LoVo (cell line): ENCODE data around the gene KRTAP3-3.
A peak's percentile ranks its signal among the peaks of the same experiment; 100 is the strongest.
"Not testable (repeated sequence)": the region's sequence is repeated elsewhere in the genome, so short reads cannot be mapped to it uniquely, and the experiment has no call there.

ENCODE experiments used
- DNase-seq: peaks from one replicate; pipeline ENCODE4 v3.0.0-alpha.2; 2016; ENCODE audit warnings: low spot score

Gene KRTAP3-3

DNA sequence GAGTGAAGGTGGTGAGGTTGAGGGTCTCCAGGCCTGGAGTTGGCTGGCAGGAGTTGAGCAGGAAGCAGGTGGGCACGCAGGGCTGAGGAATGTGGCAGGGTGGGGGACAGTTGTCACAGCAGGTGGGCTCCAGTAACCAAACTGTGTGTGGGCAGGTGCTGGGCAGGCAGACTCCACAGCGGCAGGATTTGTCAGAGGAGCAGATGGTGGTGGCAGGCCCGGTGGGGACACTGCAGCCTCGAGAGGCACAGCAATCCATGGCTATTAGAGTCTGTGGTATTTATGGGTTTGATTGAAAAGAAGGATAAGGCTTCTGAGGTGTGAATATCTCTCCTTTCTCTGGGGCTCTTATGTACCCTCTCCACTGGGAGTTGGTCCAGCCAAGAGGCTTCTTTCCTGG, at the start of gene KRTAP3-3:
Gene KRTAP3-3 (minus strand): TSS at position 326 of the 400 bp plus-strand sequence. CDS start 67 bp downstream, at position 259.
- no peak for DNase-seq

DNA sequence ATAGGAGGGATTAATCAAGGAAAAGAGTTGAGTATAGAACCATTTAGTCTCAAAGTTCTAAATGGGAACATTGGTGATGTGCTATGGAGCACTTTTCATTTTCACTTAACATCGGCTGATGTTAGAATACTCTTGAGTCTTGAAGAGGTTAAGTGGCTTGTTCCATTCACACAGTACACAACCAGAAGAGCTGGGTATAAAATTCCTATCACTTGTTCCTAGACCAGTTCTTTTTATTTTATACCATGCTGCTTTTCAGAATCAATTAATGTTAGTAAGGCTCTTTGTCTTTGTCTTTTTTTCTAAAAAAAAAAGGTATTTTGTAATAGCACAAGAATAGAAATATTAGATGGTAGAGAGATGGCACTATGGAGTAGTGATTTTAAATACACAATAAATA, 49.0 kb upstream of the KRTAP3-3 start:
- DNase-seq, result no peak

- DNase-seq, result not testable (repeated sequence)
These were observed 47.0 kb upstream of the KRTAP3-3 start, which contains the start of gene KRTAP1-1 for GRCh38 chr17:41040783-41041571. KRTAP1-1 (minus strand) TSS chr17:41041450; CDS start chr17:41041397, 53 bp downstream.

- DNase-seq, result no peak
These were observed 43.9 kb upstream of the KRTAP3-3 start for GRCh38 chr17:41037853-41038350.

GRCh38 chr17:41034346-41034935, 40.5 kb upstream of the KRTAP3-3 start, which contains the start of gene KRTAP1-3:
KRTAP1-3 (minus strand) TSS chr17:41034874; CDS start chr17:41034821, 53 bp downstream.
- not testable (repeated sequence) for DNase-seq

DNA sequence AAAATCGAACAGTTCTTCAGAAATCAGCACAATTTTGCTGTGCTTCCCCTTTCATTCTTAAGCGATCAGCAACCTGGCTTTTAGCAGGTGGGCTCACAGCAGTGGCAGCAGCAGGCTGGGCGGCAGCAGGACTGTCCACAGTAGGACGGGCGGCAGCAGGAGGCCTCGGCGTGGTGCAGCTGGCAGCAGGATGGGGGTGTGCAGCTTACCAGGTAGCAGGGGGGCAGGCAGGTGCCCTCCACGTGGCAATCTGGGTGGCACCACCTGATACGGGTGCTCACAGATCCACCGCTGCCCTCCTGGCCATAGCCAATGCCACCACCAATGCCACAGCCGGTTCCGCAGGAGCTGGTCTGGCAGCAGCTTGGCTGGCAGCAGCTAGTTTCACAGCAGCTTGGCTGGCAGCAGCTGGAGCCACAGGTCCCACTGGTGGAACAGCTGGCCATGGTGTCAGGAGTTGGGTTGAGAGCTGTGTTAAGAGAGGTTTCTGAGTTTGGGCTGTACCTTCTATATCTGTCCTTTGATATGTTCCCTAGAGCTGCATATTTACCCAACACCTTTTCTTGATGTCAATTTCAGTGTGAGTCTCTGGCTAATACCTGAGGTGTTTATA, 35.8 kb upstream of the KRTAP3-3 start, which contains the start of gene KRTAP1-4:
Gene KRTAP1-4 (minus strand): TSS at position 563 of the 613 bp plus-strand sequence. CDS start 117 bp downstream, at position 446.
- no peak for DNase-seq

DNA sequence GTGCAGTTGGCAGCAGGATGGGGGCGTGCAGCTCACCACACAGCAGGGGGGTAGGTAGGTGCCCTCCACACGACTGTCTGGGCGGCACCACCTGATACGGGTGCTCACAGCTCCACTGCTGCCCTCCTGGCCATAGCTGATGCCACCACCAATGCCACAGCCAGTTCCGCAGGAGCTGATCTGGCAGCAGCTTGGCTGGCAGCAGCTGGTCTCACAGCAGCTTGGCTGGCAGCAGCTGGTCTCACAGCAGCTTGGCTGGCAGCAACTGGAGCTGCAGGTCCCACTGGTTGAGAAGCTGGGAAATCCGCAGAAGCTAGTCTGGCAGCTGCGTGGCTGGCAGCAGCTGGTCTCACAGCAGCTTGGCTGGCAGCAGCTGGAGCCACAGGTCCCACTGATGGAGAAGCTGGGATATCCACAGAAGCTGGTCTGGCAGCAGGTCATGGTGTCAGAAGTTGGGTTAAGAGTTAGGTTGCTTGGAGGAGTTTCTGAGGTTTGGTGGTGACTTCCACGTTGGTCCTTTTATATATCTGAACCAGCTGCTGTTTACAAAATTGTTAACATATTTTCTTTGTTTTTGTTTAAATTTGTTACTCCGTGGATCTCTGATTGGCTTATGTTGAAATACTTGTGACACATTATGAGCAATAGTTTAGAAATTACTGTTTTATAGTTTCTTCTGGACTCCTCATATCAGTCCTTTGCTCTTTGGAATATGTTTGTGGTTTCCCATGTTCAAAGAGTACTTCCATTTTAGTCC, 32.9 kb upstream of the KRTAP3-3 start, which contains the start of gene KRTAP1-5:
Gene KRTAP1-5 (minus strand): TSS at position 494 of the 757 bp plus-strand sequence. CDS start 53 bp downstream, at position 441.
- DNase-seq, result no peak

GRCh38 chr17:41024697-41025096, 30.7 kb upstream of the KRTAP3-3 start:
- no peak for DNase-seq

DNA sequence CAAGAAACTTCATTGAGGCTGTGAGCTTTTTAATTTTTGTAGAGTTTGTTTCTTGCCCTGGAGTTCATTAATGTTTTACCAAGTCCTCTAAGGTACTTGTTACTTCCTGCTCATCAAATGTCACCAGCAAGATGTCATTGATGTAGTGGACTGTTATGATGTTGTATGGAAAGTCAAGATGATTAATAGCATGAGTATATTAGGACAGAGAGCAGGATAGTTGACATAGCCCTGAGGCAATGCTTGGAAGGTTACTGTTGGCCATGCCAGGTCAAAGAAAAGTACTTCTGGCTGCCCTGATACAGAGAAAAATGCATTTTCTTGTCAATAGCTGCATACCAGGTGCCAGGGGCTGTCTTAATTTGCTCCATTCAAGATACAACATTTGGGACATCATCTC, 26.4 kb upstream of the KRTAP3-3 start:
- DNase-seq, result no peak

DNA sequence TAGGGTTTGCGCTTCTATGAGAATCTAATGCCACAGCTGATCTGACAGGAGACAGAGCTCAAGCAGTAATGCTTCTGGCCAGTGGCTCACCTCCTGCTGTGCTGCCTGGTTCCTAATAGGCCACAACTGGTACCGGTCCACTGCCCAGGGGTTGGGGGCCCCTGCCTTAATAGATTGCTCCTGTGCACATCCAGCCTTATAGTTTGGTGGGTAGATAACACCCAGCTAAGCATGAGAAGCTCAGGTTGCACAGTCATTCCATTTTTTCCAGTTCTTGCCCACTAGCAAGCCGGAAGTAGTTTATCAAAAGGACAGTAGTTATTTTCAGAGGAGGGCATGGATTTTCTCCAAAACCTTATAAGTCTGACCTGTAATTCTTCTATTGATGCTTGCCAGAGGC, 25.5 kb upstream of the KRTAP3-3 start:
- no peak for DNase-seq

DNA sequence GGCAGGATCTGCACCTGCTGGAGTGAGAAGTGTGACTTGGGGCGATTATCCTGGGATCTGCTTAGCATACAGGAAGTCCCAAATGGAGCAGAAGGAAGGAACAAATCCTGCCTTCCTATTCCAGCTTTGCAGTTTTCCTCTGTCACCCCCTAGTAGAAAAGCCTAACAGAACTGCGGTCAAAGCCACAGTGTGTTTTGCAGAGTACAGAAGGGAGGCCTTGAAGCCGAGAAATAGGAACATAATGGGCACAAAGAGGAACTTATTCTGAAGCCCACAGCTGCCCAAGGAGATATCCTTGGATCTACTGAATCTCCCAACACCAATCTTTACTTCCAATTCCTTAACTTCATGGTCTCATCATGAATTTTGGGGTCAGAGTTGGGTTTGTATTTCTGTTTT, 24.6 kb upstream of the KRTAP3-3 start:
- DNase-seq, result no peak

DNA sequence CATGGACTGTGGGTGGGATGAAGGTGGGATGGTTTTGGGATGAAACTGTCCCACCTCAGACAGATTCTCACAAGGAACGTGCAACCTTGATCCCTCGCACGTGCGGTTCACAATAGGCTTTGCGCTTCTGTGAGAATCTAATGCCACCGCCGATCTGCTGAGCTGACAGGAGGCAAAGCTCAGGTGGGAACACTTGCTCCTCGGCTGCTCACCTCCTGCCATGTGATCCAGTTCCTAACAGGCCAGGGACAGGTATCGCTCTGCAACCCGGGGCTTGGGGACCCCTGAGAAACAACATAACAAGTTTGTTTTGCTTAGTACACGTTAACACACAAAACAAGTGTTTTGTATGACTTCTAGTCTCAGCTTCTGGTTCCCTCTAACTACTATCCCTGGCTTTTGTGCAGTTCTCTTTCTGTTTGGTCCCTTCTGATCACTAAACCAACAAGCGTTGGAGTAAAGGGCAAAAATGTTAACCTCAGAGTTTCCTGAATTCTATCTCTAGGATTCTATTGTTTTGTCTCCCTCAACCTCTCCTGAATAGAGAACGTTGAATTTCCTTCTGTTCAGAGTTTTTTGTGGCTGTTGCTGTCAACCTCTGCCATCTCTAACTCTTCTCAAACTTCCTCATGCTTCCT, 22.7 kb upstream of the KRTAP3-3 start:
- DNase-seq, result no peak

DNA sequence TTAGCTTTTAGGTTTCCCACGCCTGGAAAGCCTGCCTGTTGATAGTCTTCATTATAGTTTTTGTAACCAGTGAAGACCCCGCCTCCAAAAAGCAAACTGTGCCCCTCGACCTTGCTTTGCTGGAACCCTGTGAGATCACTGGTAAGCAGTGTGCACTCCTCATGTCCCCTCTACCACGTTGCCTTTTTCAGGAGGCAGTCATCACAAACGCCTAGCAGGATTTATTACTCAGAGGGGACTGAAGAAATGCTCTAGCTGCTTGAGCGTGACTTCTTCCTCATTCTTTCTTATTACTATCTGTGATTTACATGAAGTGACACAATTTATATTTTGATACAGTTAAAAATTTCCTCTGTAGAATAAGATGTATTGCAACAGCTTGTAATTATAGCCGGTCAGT, 21.5 kb upstream of the KRTAP3-3 start:
- DNase-seq, result no peak

GRCh38 chr17:41013606-41014005, 19.6 kb upstream of the KRTAP3-3 start:
- DNase-seq, result no peak

DNA sequence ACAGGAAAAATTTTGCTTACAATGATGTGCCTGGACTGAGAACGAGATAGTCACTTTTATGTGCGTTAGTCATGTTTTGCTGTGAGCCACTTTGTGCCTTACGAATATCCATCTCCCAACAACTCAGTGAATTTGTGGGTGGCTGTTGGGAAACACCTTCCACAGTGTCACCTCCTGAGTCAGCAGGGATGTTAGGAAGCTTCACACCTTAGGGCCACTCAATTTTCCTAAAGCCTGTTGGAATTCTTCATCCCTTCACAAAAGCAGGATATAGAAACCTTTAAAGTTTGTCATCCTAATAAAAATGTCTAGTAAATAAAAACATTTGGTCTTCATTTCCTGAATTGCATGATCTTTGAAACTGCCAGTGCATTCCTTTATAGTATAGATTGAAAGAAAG, 19.2 kb upstream of the KRTAP3-3 start:
- peak; percentile 45 for DNase-seq

DNA sequence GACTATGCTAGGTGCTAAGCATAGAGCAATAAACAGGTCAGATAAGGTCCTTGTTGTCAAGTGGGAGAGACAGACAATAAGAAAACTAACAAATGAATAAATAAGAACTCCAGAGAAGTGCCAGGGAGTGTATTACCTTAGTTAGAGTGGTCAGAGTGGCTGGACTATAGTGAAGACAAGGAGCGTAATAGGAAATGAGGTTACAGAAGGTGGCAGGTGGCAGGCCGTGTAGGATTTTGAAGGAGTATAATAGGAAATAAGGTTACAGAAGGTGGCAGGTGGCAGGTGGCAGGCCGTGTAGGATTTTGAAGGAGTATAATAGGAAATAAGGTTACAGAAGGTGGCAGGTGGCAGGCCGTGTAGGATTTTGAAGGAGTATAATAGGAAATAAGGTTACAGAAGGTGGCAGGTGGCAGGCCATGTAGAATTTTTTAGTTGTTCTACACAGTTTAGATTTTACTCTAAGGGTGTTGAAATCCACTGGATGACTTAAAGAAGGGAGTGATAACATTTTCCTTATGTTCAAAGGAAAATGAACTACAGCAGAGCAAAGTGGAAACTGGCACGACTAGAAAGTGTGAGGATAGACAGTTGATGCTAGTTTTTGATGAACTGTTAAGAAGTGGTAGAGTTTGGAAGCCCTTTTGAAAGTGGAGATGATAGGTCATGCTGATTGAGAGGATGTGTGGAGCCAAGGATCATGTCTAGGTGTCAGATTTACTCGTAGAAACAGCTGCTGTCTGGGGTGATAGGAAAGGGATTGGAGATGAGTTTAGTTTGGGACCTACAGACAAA, 18.6 kb upstream of the KRTAP3-3 start:
- no peak for DNase-seq

DNA sequence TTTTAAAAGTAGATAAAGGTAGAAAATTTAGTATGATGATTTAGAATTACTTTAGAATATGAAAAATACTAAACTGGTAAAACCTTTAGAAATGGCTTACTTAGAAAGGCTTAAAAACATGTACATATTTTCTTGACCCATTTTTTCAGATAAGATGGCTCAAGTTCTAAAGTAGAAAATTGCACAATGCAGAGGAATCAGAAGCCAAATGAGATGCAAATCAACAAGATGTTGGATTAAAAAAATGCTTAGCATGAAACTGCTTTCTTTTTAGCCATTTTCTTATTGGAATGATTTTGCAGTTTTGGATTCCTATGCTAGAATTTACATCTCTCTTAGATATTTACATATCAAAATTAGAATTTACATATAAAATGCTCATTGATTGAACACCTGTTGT, 16.5 kb upstream of the KRTAP3-3 start:
- no peak for DNase-seq

- DNase-seq, result no peak
These were observed 16.0 kb upstream of the KRTAP3-3 start for GRCh38 chr17:41009936-41010335.

GRCh38 chr17:41009301-41009760, 15.4 kb upstream of the KRTAP3-3 start:
- no peak for DNase-seq

- DNase-seq, result no peak
These were observed 14.8 kb upstream of the KRTAP3-3 start, which contains the start of gene KRTAP3-1 for GRCh38 chr17:41008811-41009210. KRTAP3-1 (minus strand) TSS chr17:41009128; CDS start chr17:41009074, 54 bp downstream.
